Omental fat pad (tissue), 4 donors: ENCODE results near the gene EPHB3. TPM values are rescaled to one million over a fixed set of nuclear protein-coding genes. Genes with fewer than 3 reads are reported as not detected.
"Not testable (repeated sequence)": the region's sequence is repeated elsewhere in the genome, so short reads cannot be mapped to it uniquely, and the experiment has no call there.

Experiments
- ATAC-seq: fragments of 150-250 bp; one replicate; pipeline ENCODE4 v1.9.1; 2016; ENCODE audit warnings: mild to moderate bottlenecking, moderate library complexity; ENCODE audit not compliant: low FRiP score
- DNase-seq: peaks from one replicate; pipeline ENCODE4 v3.0.0-alpha.2; 2019; ENCODE audit warnings: low spot score
- total RNA-seq, 4 donors: library from RNA; depleted of rRNA; stranded (reverse); fragments of >200 nt; gene quantifications; one replicate each; pipeline ENCODE4 v1.1.0, GENCODE V29; 2016
- TF ChIP-seq, protein P1 (sequence below), 3 donors: fragments of 450-650 bp; IDR thresholded peaks; one replicate each; pipeline ENCODE4 v1.5.1; 2016 to 2017; ENCODE audit warnings: antibody characterized with exemption in 3 of 3, mild to moderate bottlenecking in 3 of 3, moderate library complexity in 2 of 3

EPHB3 gene
- total RNA-seq, 4 donors from 2014 or later: 0.79 to 3.1 (median 2.1) TPM

DNA sequence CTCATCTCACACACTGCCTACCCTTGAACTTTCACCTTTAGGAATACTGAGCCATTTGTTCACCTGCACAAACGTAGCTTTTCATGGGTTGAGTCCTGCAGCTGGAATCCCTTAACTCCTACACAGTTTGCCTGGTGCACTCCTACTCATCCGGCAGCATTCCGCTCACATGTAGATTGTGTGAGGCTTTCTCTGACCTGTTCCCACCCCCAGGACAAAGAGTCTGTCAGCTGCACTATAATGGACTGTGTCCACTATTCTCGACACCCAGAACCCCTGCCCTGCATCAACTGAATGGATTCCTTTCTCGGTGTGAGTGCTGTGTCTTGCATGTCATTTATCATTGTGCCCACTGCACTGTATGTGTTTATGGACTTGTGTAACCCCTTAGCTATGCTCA, 54.9 kb downstream of the EPHB3 start:
- DNase-seq: no peak
- TF ChIP-seq, protein P1, sequence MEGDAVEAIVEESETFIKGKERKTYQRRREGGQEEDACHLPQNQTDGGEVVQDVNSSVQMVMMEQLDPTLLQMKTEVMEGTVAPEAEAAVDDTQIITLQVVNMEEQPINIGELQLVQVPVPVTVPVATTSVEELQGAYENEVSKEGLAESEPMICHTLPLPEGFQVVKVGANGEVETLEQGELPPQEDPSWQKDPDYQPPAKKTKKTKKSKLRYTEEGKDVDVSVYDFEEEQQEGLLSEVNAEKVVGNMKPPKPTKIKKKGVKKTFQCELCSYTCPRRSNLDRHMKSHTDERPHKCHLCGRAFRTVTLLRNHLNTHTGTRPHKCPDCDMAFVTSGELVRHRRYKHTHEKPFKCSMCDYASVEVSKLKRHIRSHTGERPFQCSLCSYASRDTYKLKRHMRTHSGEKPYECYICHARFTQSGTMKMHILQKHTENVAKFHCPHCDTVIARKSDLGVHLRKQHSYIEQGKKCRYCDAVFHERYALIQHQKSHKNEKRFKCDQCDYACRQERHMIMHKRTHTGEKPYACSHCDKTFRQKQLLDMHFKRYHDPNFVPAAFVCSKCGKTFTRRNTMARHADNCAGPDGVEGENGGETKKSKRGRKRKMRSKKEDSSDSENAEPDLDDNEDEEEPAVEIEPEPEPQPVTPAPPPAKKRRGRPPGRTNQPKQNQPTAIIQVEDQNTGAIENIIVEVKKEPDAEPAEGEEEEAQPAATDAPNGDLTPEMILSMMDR (IDR thresholded peaks at IDR 0.05): no peak
- no peak for ATAC-seq

DNA sequence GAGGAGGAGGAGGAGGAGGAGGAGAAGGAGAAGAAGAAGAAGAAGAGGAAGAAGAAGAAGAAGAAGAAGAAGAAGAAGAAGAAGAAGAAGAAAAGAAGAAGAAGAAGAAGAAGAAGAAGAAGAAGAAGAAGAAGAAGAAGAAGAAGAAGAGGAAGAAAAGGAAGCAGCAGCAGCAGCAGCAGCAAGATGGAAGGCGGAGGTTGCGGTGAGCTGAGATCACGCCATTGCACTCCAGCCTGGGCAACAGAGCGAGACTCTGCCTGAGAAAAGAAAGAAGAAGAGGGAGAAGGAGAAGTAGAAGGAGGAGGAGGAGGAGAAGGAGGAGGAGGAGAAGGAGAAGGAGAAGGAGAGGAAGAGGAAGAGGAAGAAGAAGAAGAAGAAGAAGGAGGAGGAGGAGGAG, 55.7 kb downstream of the EPHB3 start:
- ATAC-seq, DNase-seq: not testable (repeated sequence)

DNA sequence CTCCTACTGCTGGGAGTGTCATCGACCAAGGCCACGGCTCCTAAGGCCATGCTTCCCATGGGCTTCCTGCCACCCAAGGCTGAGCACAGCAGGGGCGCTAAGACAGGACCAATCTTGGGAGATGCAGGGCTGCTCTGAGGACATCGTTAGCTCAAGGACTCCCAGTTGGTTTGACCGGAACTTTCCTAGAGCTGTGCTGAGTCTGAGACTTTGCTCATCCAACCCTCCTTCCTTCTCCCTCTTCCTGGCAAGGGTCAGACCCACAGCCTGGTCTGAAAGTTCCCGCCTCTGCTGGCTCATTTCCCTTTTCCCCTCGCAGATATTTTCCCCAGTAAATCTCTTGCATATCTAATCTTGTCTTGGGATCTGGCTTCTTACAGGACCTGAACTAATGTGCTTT, 57.2 kb downstream of the EPHB3 start:
- DNase-seq (no peak), ATAC-seq (peak; percentile 39)
- TF ChIP-seq, protein P1 (IDR thresholded peaks at IDR 0.05): no peak

DNA sequence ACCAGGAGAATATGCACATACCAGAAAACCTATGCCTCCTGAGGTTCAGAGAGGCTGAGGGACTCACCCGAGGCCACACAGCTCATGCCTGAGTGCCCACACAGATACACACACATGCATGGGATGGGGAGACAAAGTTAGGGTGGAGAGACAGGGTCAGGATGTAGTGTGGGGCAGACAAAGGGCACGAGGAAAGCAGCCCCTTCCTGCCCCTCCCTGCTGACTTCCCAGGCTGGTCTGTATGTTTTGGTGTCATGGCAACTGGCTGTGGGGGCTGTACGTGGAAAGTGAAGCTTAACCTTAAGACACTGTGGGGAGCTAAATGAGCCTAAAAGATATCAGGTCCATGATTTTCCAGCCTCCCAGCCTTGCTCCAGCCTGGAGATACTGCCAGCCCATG, 57.8 kb downstream of the EPHB3 start:
- ATAC-seq (peak; percentile 74), DNase-seq (no peak)
- TF ChIP-seq, protein P1 (IDR thresholded peaks at IDR 0.05): no peak

DNA sequence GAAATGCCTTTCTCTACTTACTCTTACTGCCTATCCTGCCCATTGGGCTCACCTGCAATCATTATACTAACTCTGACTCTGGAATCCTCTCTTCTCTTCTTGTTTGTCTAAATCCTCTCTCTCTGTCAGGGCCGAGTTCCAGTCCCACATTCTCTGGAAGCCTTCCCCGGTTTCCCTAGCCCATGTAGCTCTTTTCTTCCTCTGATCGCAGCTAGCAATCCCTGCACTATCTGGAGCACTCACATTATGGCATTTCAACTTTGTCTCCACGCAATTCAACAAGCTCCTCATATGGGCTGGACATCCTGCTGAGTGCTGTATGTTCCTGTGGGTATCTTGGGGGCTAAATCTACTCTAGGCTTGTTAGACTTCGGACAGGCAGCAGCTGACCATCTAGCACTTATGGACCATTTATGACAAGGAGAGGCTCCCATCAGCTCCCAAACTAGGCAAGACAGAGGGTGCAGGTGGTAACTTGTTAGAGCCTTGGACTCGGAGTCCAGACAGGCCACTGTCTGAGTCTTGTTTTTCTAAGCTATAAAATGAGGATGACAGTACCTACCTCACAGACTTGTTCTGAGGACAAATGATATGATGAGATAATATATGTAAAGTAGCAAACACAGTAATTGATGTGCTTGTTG, 58.3 kb downstream of the EPHB3 start:
- DNase-seq (no peak), ATAC-seq (no peak)
- TF ChIP-seq, protein P1 (IDR thresholded peaks at IDR 0.05): no peak

DNA sequence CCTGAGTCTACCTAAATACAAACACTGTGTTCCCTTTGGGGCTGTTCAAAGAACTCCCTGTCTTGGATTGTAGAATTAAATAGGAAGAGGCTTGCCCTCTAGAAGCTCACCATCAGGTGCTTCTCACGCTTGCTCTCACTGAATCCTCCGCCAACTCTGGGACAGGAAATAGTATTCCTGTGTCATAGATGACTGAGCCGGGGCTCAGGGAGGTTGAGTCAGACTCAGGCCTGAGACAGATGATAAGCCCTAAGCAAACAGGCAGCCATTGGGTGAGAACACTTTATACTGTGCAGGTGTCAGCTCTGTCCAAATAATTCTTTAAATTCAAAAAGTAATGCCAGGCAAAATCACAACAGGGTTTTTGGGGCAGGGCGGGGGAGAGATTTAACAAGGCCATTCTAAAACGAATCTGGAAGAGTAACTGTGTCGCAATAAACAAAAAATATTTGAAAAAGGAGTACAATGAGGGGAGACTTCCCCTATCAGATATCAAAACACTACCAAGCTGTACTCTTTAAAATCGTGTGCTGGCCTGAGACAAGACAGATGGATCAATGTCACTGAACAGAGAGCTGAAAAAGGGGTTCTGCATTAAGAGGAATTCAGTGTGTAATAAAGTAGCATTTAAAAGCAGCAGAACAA, 59.0 kb downstream of the EPHB3 start:
- peak; percentile 62 for ATAC-seq
- TF ChIP-seq, protein P1 (IDR thresholded peaks at IDR 0.05): no peak
- DNase-seq: no peak

DNA sequence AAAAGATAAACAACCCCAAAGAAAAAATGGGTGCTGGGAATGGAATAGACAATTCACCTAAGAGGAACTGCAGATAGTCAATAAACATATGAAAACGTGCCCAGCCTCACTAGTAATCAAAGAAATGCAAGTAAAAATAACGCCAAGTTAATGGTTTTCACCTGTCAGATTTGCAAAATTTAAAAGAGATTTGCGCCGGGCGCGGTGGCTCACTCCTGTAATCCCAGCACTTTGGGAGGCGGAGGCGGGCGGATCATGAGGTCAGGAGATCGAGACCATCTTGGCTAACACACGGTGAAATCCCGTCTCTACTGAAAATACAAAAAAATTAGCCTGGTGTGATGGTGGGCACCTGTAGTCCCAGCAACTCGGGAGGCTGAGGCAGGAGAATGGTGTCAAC, 60.6 kb downstream of the EPHB3 start:
- ATAC-seq, DNase-seq: not testable (repeated sequence)

DNA sequence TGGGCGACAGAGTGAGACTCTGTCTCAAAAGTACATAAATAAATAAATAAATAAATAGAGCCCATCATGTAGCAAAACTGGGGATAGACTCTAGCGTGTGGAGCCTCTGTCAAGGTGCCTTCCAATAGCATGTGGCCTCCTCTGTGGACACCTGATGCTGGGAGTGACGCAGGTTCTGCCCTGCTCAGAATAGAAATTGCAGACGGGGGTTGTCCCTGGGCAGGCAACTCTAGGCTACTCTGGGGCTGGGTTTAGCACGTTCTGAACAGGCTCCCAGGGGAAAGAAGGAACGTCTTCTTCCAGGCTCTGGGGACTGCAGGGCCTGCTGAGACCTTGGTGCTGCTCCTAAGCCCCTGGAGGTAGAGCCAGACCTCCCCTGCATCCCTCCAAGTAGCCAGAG, 65.3 kb downstream of the EPHB3 start:
- ATAC-seq: no peak
- DNase-seq: no peak
- TF ChIP-seq, protein P1 (IDR thresholded peaks at IDR 0.05): no peak
